Endothelial cell of umbilical vein (primary cell): Measurements from ENCODE around the gene LRSAM1.

ENCODE experiments used
- EZH2 ChIP-seq: IDR thresholded peaks from 2 replicates; pipeline ENCODE4 v1.6.1; 2012; ENCODE audit warnings: borderline replicate concordance, low read depth, mild to moderate bottlenecking, moderate library complexity, low read length, inconsistent platforms; ENCODE audit not compliant: severe bottlenecking
- FOS ChIP-seq: IDR thresholded peaks from 2 replicates; pipeline ENCODE4 v1.6.1; 2011; ENCODE audit warnings: mild to moderate bottlenecking, low read length, moderate library complexity, borderline replicate concordance; ENCODE audit not compliant: insufficient read depth
- GATA2 ChIP-seq: IDR thresholded peaks from 2 replicates; pipeline ENCODE4 v1.7.0; 2011; ENCODE audit warnings: low read depth, mild to moderate bottlenecking, moderate library complexity, mixed read lengths, low read length; ENCODE audit not compliant: insufficient read length, insufficient read depth
- JUN ChIP-seq: IDR thresholded peaks from 2 replicates; pipeline ENCODE4 v1.6.1; 2011; ENCODE audit warnings: borderline replicate concordance, low read depth; ENCODE audit not compliant: insufficient read length, insufficient read depth
- MYC ChIP-seq: IDR thresholded peaks from one replicate; pipeline ENCODE4 v1.6.1; 2011; ENCODE audit warnings: mild to moderate bottlenecking, low read depth, low read length
- POLR2A ChIP-seq: IDR thresholded peaks from 2 replicates; pipeline ENCODE4 v1.6.1; 2012; ENCODE audit warnings: low read depth, mild to moderate bottlenecking, control low read depth, low read length
- POLR2AphosphoS5 ChIP-seq: IDR thresholded peaks from 2 replicates; pipeline ENCODE4 v1.6.1; 2012; ENCODE audit warnings: low read depth, mild to moderate bottlenecking, control low read depth, low read length, moderate library complexity; ENCODE audit not compliant: insufficient read depth
- TF ChIP-seq, protein P1 (sequence below): IDR thresholded peaks from 2 replicates; pipeline ENCODE4 v1.6.1; 2011; ENCODE audit not compliant: insufficient read depth, insufficient read length
- TF ChIP-seq, protein P2 (sequence below), 2 donors: IDR thresholded peaks; 1 replicate in 1 of 2; 2 replicates in 1 of 2; pipeline ENCODE4 v1.5.1; 2011; ENCODE audit warnings: low read length in 2 of 2, mild to moderate bottlenecking in 2 of 2, moderate library complexity in 2 of 2, control low read depth in 1 of 2, inconsistent platforms in 1 of 2, low read depth in 1 of 2; ENCODE audit not compliant: insufficient read depth in 1 of 2; ENCODE audit errors: extremely low read depth in 1 of 2

DNA sequence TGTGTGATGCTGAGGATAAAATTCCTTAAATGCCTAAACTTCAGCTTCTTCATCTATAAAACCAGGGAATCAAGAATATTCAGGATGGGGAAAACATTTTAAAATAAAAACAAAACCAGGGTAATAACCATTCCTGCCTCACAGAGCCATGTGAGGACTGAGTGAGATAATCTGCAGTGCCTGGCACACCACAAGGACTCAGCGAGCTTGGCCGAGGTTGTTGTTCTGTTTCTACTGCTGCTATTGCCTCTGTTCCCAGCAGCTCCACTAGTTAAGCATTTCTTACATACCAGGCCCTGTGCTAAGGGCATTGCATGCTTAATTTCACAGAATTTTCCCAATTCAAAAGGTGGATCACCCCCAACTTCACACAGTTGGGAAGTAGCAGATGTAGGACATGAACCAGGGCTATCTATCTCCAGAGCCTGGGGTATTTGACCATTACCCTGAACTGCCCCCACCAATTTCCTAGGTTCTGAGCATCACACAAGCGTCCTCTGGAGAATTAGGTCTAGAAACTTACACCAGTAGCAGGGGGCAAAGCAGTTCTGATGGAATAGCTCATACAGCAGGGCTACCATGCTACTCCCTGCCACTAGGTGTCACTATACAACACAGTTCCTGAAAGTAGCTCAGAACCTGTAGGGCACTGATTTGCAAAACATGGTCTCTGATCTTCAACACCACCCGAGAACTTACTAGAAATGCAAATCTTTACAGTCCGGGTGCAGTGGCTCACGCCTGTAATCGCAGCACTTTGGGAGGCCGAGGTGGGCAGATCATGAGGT, 74.3 kb downstream of the LRSAM1 start:
- TF ChIP-seq, protein P1, sequence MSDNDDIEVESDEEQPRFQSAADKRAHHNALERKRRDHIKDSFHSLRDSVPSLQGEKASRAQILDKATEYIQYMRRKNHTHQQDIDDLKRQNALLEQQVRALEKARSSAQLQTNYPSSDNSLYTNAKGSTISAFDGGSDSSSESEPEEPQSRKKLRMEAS: no peak
- TF ChIP-seq POLR2AphosphoS5: no peak
- TF ChIP-seq, protein P2, sequence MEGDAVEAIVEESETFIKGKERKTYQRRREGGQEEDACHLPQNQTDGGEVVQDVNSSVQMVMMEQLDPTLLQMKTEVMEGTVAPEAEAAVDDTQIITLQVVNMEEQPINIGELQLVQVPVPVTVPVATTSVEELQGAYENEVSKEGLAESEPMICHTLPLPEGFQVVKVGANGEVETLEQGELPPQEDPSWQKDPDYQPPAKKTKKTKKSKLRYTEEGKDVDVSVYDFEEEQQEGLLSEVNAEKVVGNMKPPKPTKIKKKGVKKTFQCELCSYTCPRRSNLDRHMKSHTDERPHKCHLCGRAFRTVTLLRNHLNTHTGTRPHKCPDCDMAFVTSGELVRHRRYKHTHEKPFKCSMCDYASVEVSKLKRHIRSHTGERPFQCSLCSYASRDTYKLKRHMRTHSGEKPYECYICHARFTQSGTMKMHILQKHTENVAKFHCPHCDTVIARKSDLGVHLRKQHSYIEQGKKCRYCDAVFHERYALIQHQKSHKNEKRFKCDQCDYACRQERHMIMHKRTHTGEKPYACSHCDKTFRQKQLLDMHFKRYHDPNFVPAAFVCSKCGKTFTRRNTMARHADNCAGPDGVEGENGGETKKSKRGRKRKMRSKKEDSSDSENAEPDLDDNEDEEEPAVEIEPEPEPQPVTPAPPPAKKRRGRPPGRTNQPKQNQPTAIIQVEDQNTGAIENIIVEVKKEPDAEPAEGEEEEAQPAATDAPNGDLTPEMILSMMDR (IDR thresholded peaks at IDR 0.05; ENCODE audit: extremely low read depth in 1 of 2, insufficient read depth in 1 of 2, low read depth in 1 of 2, low read length in 2 of 2): peak; percentile 53 to 55
- TF ChIP-seq POLR2A: no peak
- no peak for TF ChIP-seq MYC
- no peak for TF ChIP-seq EZH2
- TF ChIP-seq FOS: no peak
- no peak for TF ChIP-seq GATA2
- no peak for TF ChIP-seq JUN
